Panc1 (cell line): Measurements from ENCODE around the gene RNU5B-1. TPM values are rescaled to one million over a fixed set of nuclear protein-coding genes. Genes with fewer than 3 reads are reported as not detected.
"Not testable (repeated sequence)": the region's sequence is repeated elsewhere in the genome, so short reads cannot be mapped to it uniquely, and the experiment has no call there.

Experiments
- ATAC-seq: fragments of 200-7000 bp; cut with Tn5 transposase; 2 replicates; pipeline ENCODE4 v1.9.1; 2020; ENCODE audit warnings: mild to moderate bottlenecking, moderate library complexity
- BruUV-seq: library from RNA; stranded (reverse); fragments of 400-500 nt; replicated peaks from 2 replicates; lab custom pipeline; 2021; lab: Mats Ljungman, UMichigan
- CTCF ChIA-PET: fragments of 300-600 bp; sonication (Branson Sonifier 250); formaldehyde crosslinking; loops from one replicate; lab custom pipeline; 2022; ENCODE audit warnings: antibody characterized with exemption; lab: Charles Lee
- POLR2A ChIA-PET: fragments of 300-600 bp; sonication (Branson Sonifier 250); formaldehyde crosslinking; loops from one replicate; lab custom pipeline; 2022; ENCODE audit warnings: antibody characterized with exemption; lab: Charles Lee
- DNase-seq: peaks from one replicate; pipeline ENCODE4 v3.0.0-alpha.2; 2010; ENCODE audit warnings: low read depth, low spot score
- H3K27ac ChIP-seq: 2 replicates; pipeline ENCODE4 v1.5.1; 2011; ENCODE audit warnings: mild to moderate bottlenecking, low read length, inconsistent platforms
- H3K27me3 ChIP-seq: fragments of 200-500 bp; sonication (Bioruptor generic); 2 replicates; pipeline ENCODE4 v1.6.0; 2014; ENCODE audit warnings: low read length, inconsistent platforms; ENCODE audit not compliant: control insufficient read depth, insufficient read depth
- H3K36me3 ChIP-seq: fragments of 200-500 bp; sonication (Bioruptor generic); 2 replicates; pipeline ENCODE4 v1.5.1; 2014; ENCODE audit warnings: inconsistent platforms, mild to moderate bottlenecking, low read length, moderate library complexity; ENCODE audit not compliant: control insufficient read depth, insufficient read depth
- H3K4me1 ChIP-seq: 2 replicates; pipeline ENCODE4 v1.5.1; 2011; ENCODE audit warnings: inconsistent platforms, mild to moderate bottlenecking, low read length, moderate library complexity; ENCODE audit not compliant: control insufficient read depth, insufficient read depth
- H3K4me3 ChIP-seq, 2 experiments: 2 replicates each; pipeline ENCODE4 v1.5.1; 2011 to 2012; ENCODE audit warnings: low read depth in 2 of 2, low read length in 2 of 2, mild to moderate bottlenecking in 2 of 2, inconsistent platforms in 1 of 2, moderate library complexity in 1 of 2
- H3K9me3 ChIP-seq: fragments of 200-500 bp; sonication (Bioruptor generic); 2 replicates; pipeline ENCODE4 v1.5.1; 2014; ENCODE audit warnings: low read depth, mild to moderate bottlenecking, inconsistent platforms, low read length, moderate library complexity; ENCODE audit not compliant: control insufficient read depth, insufficient read depth
- CTCF ChIP-seq: fragments of 450-650 bp; IDR thresholded peaks from 2 replicates; pipeline ENCODE4 v1.5.1; 2017; ENCODE audit warnings: mild to moderate bottlenecking
- POLR2AphosphoS5 ChIP-seq: IDR thresholded peaks from 2 replicates; pipeline ENCODE4 v1.6.1; 2012; ENCODE audit warnings: mild to moderate bottlenecking, low read depth, low read length, moderate library complexity
- REST ChIP-seq, 2 experiments: IDR thresholded peaks; 2 replicates each; pipeline ENCODE4 v1.6.1; 2011 to 2012; ENCODE audit warnings: low read depth in 2 of 2, control low read depth in 1 of 2, low read length in 1 of 2, mild to moderate bottlenecking in 1 of 2, moderate library complexity in 1 of 2; ENCODE audit not compliant: insufficient read depth in 1 of 2
- SIN3A ChIP-seq: IDR thresholded peaks from 2 replicates; pipeline ENCODE4 v1.6.1; 2012; ENCODE audit warnings: low read depth, mild to moderate bottlenecking, low read length, moderate library complexity, borderline replicate concordance; ENCODE audit not compliant: insufficient read depth
- TCF7L2 ChIP-seq: IDR thresholded peaks from 2 replicates; pipeline ENCODE4 v1.6.1; 2011; ENCODE audit warnings: mild to moderate bottlenecking, low read depth, low read length, inconsistent platforms
- in situ Hi-C: cut with HindIII; loops from 2 replicates; pipeline ENCODE4 v1.10.0; 2016; ENCODE audit warnings: low sequenced_read_pairs, low pct_unique_long_range_greater_than_20kb
- intact Hi-C: fragments of 100-400 bp; cut with micrococcal nuclease; formaldehyde crosslinking; loops from one replicate; pipeline ENCODE4 v1.10.0; 2022; ENCODE audit not compliant: unreplicated experiment
- total RNA-seq: library from RNA; stranded (reverse); gene quantifications from one replicate; pipeline ENCODE4 v1.2.1, GENCODE V29; 2021; ENCODE audit not compliant: unreplicated experiment

RNU5B-1 gene
- total RNA-seq, 1 experiment from 2014 or later = not detected

DNA sequence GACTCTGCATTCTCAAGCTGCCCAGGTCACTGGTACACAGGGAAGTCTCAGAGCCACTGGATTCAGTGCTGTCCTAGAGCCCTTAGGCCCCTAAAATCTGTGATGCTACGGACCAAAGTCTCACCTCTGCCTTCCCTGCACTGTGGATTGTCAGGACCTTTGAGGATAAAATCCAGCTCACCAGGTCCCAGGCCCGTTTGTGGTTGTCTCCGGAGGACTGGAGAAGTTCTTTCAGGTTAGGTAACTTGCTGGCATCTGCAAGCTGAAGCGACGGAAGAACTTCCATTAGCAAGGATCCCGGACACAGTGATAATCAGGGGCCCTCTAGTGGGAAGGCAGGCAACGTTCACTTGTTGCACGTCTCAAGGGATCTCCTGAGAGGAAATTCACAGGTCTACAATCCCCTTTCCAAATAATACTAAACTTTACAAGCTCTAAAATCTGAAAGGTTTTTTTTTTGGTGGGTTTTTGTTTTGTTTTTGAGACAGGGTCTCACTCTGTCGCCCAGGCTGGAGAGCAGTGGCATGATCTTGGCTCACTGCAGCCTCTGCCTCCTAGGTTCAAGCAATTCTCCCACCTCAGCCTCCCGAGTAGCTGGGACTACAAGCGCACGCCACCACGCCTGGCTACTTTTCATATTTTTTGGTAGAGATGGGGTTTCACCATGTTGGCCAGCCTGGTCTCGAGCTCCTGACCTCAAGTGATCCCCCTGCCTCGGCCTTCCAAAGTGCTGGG is 33.5 kb upstream of the RNU5B-1 start:
- H3K36me3 ChIP-seq, DNase-seq, in situ Hi-C loops, H3K4me1 ChIP-seq, H3K9me3 ChIP-seq, BruUV-seq, H3K4me3 ChIP-seq, H3K27ac ChIP-seq, H3K27me3 ChIP-seq: not testable (repeated sequence)
- peak; percentile 97 for ATAC-seq
- peak; percentile 88 for TF ChIP-seq CTCF
- intact Hi-C loops = loop anchor here (1.0 kb wide), 1 partner anchor 82 kb away; no protein-coding TSS in a partner anchor
- POLR2A ChIA-PET = interaction anchor here (0.6 kb wide), 1 partner anchor 14 kb away, joined by 3 read pairs; no protein-coding TSS in a partner anchor
- CTCF ChIA-PET = interaction anchor here (0.8 to 1.5 kb wide), 3 partner anchors 63 to 86 kb away, joined by 3 to 4 read pairs (median 3); no protein-coding TSS in a partner anchor

- DNase-seq = no peak
- BruUV-seq = no TSS peak
These were observed 29.3 kb upstream of the RNU5B-1 start for GRCh38 chr15:65275104-65275727.

More at GRCh38 chr15:65275104-65275727, 29.3 kb upstream of the RNU5B-1 start:
- POLR2A ChIA-PET = interaction anchor here (0.7 kb wide), 1 partner anchor 35 kb away, joined by 3 read pairs; no protein-coding TSS in a partner anchor
- H3K27ac ChIP-seq = no peak overlapping the region
- H3K4me3 ChIP-seq = no peak overlapping the region
- no peaks in the 10 kb centered on the region for H3K4me1 ChIP-seq
- intact Hi-C loops (no loop called here), in situ Hi-C loops (no loop called here)
- no peaks in the 10 kb centered on the region for H3K9me3 ChIP-seq
- ATAC-seq = no peak
- H3K36me3 ChIP-seq = no peaks in the 10 kb centered on the region
- TF ChIP-seq SIN3A (no peak), REST (IDR thresholded peaks at IDR 0.05; ENCODE audit: insufficient read depth in 1 of 2, low read depth in 2 of 2, low read length in 1 of 2) (no peak), TCF7L2 (no peak), CTCF (no peak), POLR2AphosphoS5 (no peak)
- CTCF ChIA-PET = interaction anchor here (0.5 to 0.6 kb wide), 2 partner anchors 66 to 127 kb away, joined by 4 to 11 read pairs; no protein-coding TSS in a partner anchor
- H3K27me3 ChIP-seq = no peaks in the 10 kb centered on the region
